Stomach (tissue), 9 donors: ENCODE results near the gene DNAH3. TPM values are rescaled to one million over a fixed set of nuclear protein-coding genes. Genes with fewer than 3 reads are reported as not detected.

Experiments used
- DNase-seq, 2 donors: peaks; one replicate each; pipeline versions ENCODE4 v3.0.0 to v3.0.0-alpha.2; 2013 to 2019
- H3K27ac ChIP-seq, 5 donors: fragments of 200-600 bp in 4 of 5; sonication (generic) in 4 of 5; one replicate each; pipeline ENCODE4 v1.5.1; 2013 to 2019; ENCODE audit warnings: mild to moderate bottlenecking in 1 of 5, moderate library complexity in 1 of 5
- H3K27me3 ChIP-seq, 3 donors: fragments of 200-600 bp; sonication (generic); one replicate each; pipeline ENCODE4 v1.5.1; 2017 to 2019; ENCODE audit warnings: mixed run types in 1 of 3
- H3K36me3 ChIP-seq, 4 donors: fragments of 200-600 bp; sonication (generic); 1 replicate in 3 of 4; 2 replicates in 1 of 4; pipeline ENCODE4 v1.5.1; 2016 to 2019
- H3K4me1 ChIP-seq, 4 donors: fragments of 200-600 bp; sonication (generic); one replicate each; pipeline ENCODE4 v1.5.1; 2016 to 2019
- H3K4me3 ChIP-seq, 4 donors: fragments of 200-600 bp; sonication (generic) in 3 of 4; one replicate each; pipeline ENCODE4 v1.5.1; 2016 to 2019; ENCODE audit warnings: mild to moderate bottlenecking in 1 of 4
- H3K9me3 ChIP-seq, 4 donors: fragments of 200-600 bp; sonication (generic); one replicate each; pipeline ENCODE4 v1.5.1; 2016 to 2019
- EP300 ChIP-seq: sonication (generic); formaldehyde crosslinking; IDR thresholded peaks from one replicate; pipeline ENCODE4 v1.6.1; 2017; ENCODE audit warnings: antibody characterized with exemption
- POLR2A ChIP-seq, 4 donors: fragments of 450-650 bp; IDR thresholded peaks; one replicate each; pipeline ENCODE4 v1.6.1; 2016; ENCODE audit warnings: antibody characterized with exemption in 4 of 4, control low read depth in 2 of 4, mild to moderate bottlenecking in 1 of 4, moderate library complexity in 1 of 4
- POLR2AphosphoS5 ChIP-seq, 3 donors: sonication (generic); formaldehyde crosslinking; IDR thresholded peaks; one replicate each; pipeline ENCODE4 v1.6.1; 2016; ENCODE audit warnings: antibody characterized with exemption in 3 of 3
- WGBS, 5 donors: extraction: QIAGEN DNeasy Blood & Tissue Kit in 3 of 5; methylation state at CpG; one replicate each; pipeline versions ENCODE4 v1.1.5 to v1.1.7; 2013 to 2018; 5-methylcytosine and 5-hydroxymethylcytosine counted together
- intact Hi-C: fragments of 100-400 bp; cut with DNase I; formaldehyde crosslinking; loops from one replicate; pipeline ENCODE4 v1.15.1; 2023; ENCODE audit warnings: low total_unique reads
- polyA plus RNA-seq, 3 donors: library from polyadenylated mRNA; stranded (reverse); fragments of 200-250 nt; gene quantifications; one replicate each; pipeline ENCODE4 v1.2.3, GENCODE V29; 2013
- total RNA-seq, 5 donors: library from RNA; depleted of rRNA; stranded (reverse); fragments of >200 nt; gene quantifications; one replicate each; pipeline versions ENCODE4 v1.1.0 to v1.2.3, GENCODE V29; 2014 to 2016
- TF ChIP-seq, protein P1 (sequence below), 7 experiments: fragments of 450-650 bp in 4 of 7; fragments of 200-600 bp in 3 of 7; sonication (generic) in 3 of 7; IDR thresholded peaks; one replicate each; pipeline ENCODE4 v1.5.1; 2016 to 2019; ENCODE audit warnings: antibody characterized with exemption in 7 of 7, control low read depth in 2 of 7, mild to moderate bottlenecking in 1 of 7
- donor health status: healthy with polysubstance abuse.
- donor health status: Bipolar disorder and iron deficiency.
- donor health status: healthy.

The DNAH3 gene
- total and polyA plus RNA-seq, 8 donors = 0.10 to 8.7 (median 0.18) TPM; not detected in 5

DNA sequence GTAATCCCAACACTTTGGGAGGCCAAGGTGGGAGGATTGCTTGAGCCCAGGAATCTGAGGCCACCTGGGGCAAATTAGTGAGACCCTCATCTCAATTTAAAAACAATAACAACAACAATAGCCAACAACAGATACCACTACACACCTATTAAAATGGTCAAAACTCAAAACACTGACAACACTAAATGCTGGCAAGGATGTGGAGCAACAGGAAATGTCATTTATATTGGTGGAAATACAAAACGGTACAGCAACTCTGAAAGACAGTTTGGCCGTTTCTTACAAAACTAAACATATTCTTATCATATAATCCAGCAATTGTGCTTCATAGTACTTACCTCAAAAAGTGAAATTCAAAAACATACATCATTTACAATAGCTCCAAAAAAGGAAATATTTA lies 57.7 kb downstream of the DNAH3 start:
- H3K36me3 ChIP-seq = no peaks in the 10 kb centered on the region
- H3K4me3 ChIP-seq = no peak overlapping the region
- no peak overlapping the region for H3K27ac ChIP-seq
- DNase-seq = no peak
- WGBS, 5 donors = 71 to 82% (median 78%) methylated on average over 2 of the region's 2 CpGs
- no peaks in the 10 kb centered on the region for H3K4me1 ChIP-seq
- TF ChIP-seq, protein P1, sequence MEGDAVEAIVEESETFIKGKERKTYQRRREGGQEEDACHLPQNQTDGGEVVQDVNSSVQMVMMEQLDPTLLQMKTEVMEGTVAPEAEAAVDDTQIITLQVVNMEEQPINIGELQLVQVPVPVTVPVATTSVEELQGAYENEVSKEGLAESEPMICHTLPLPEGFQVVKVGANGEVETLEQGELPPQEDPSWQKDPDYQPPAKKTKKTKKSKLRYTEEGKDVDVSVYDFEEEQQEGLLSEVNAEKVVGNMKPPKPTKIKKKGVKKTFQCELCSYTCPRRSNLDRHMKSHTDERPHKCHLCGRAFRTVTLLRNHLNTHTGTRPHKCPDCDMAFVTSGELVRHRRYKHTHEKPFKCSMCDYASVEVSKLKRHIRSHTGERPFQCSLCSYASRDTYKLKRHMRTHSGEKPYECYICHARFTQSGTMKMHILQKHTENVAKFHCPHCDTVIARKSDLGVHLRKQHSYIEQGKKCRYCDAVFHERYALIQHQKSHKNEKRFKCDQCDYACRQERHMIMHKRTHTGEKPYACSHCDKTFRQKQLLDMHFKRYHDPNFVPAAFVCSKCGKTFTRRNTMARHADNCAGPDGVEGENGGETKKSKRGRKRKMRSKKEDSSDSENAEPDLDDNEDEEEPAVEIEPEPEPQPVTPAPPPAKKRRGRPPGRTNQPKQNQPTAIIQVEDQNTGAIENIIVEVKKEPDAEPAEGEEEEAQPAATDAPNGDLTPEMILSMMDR (IDR thresholded peaks at IDR 0.05) = no peak
- no peak for TF ChIP-seq EP300
- no peak for TF ChIP-seq POLR2A (IDR thresholded peaks at IDR 0.05)
- no peak for TF ChIP-seq POLR2AphosphoS5 (IDR thresholded peaks at IDR 0.05)
- peaks cover 0 to 6% (median 0%) of the 10 kb centered on the region in 4 donors for H3K9me3 ChIP-seq
- intact Hi-C loops = no loop called here
- H3K27me3 ChIP-seq = peaks cover 0 to 4% (median 0%) of the 10 kb centered on the region in 3 donors

- H3K27me3 ChIP-seq = peaks cover 0 to 4% (median 0%) of the 10 kb centered on the region in 3 donors
- TF ChIP-seq POLR2A (IDR thresholded peaks at IDR 0.05) (no peak), POLR2AphosphoS5 (IDR thresholded peaks at IDR 0.05) (no peak), EP300 (no peak)
- TF ChIP-seq, protein P1 (IDR thresholded peaks at IDR 0.05) = no peak
- no peaks in the 10 kb centered on the region for H3K36me3 ChIP-seq
- H3K9me3 ChIP-seq = peaks cover 0 to 6% (median 0%) of the 10 kb centered on the region in 4 donors
- WGBS, 5 donors = 53 to 66% (median 59%) methylated on average over 3 of the region's 3 CpGs
- DNase-seq = no peak
- no peaks in the 10 kb centered on the region for H3K4me1 ChIP-seq
- H3K27ac ChIP-seq = no peak overlapping the region
- no peak overlapping the region for H3K4me3 ChIP-seq
- intact Hi-C loops = loop anchor here (5.0 to 10.0 kb wide), 2 partner anchors 242 to 294 kb away; no protein-coding TSS in a partner anchor
Measured at GRCh38 chr16:21088646-21089538, 61.8 kb downstream of the DNAH3 start.

DNA sequence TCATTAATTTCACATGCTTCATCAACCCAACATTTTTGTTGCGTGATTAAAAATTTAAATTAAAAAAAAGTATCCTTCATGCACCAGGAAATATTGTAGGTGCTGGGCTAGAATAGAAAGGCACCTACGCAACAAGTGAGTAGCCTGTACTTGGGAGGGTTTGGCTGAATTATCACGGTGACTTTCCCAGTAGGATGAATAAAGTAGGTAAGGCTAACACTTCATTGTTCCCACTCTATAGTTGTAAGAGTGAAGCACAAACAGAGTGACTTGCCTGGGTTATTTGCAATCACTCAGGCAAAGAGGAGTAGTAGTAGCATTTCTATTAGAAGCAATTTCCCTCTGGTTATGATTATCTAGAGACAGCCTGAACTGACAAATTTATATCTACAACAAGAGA lies 62.5 kb downstream of the DNAH3 start:
- H3K36me3 ChIP-seq = no peaks in the 10 kb centered on the region
- no peak overlapping the region for H3K4me3 ChIP-seq
- WGBS, 5 donors = 72 to 84% (median 78%) methylated on average over 3 of the region's 3 CpGs
- H3K4me1 ChIP-seq = no peaks in the 10 kb centered on the region
- no peak for DNase-seq
- TF ChIP-seq, protein P1 (IDR thresholded peaks at IDR 0.05) = no peak
- TF ChIP-seq EP300 (no peak), POLR2AphosphoS5 (IDR thresholded peaks at IDR 0.05) (no peak), POLR2A (IDR thresholded peaks at IDR 0.05) (no peak)
- intact Hi-C loops = loop anchor here (5.0 to 10.0 kb wide), 2 partner anchors 241 to 293 kb away; no protein-coding TSS in a partner anchor
- peaks cover 0 to 6% (median 0%) of the 10 kb centered on the region in 4 donors for H3K9me3 ChIP-seq
- no peak overlapping the region for H3K27ac ChIP-seq
- H3K27me3 ChIP-seq = peaks cover 0 to 4% (median 0%) of the 10 kb centered on the region in 3 donors

- Histone ChIP-seq H3K27me3 (no peaks in the 10 kb centered on the region), H3K4me3 (no peak overlapping the region), H3K27ac (no peak overlapping the region), H3K4me1 (no peaks in the 10 kb centered on the region), H3K36me3 (no peaks in the 10 kb centered on the region), H3K9me3 (peaks cover 0 to 6% (median 0%) of the 10 kb centered on the region in 4 donors)
- TF ChIP-seq, protein P1 (IDR thresholded peaks at IDR 0.05) = no peak
- TF ChIP-seq EP300 (no peak), POLR2AphosphoS5 (IDR thresholded peaks at IDR 0.05) (no peak)
- intact Hi-C loops = loop anchor here (5.0 to 10.0 kb wide), 2 partner anchors 237 to 290 kb away; no protein-coding TSS in a partner anchor
- 77 to 91% (median 85%) methylated on average over 11 to 12 of the region's 12 CpGs for WGBS, 5 donors
- DNase-seq = no peak
Measured at GRCh38 chr16:21084631-21085225, 65.9 kb downstream of the DNAH3 start.
